Mucosa of rectum (tissue), 2 donors: Measurements from ENCODE around the gene RUSC2.

Experiments
- H3K27ac ChIP-seq, 2 donors: one replicate each; pipeline ENCODE4 v1.7.0; 2013; ENCODE audit warnings: inconsistent platforms in 2 of 2, low read depth in 2 of 2, low read length in 2 of 2
- H3K27me3 ChIP-seq, 2 donors: one replicate each; pipeline ENCODE4 v1.7.0; 2013; ENCODE audit warnings: low read length in 2 of 2; ENCODE audit not compliant: control insufficient read depth in 2 of 2, insufficient read depth in 2 of 2
- H3K36me3 ChIP-seq, 2 donors: one replicate each; pipeline ENCODE4 v1.7.0; 2013; ENCODE audit warnings: low read length in 2 of 2; ENCODE audit not compliant: control insufficient read depth in 2 of 2, insufficient read depth in 2 of 2
- H3K4me1 ChIP-seq, 2 donors: one replicate each; pipeline ENCODE4 v1.7.0; 2013; ENCODE audit warnings: low read length in 2 of 2, mild to moderate bottlenecking in 1 of 2; ENCODE audit not compliant: control insufficient read depth in 2 of 2, insufficient read depth in 2 of 2
- H3K4me3 ChIP-seq, 2 donors: one replicate each; pipeline ENCODE4 v1.7.0; 2013; ENCODE audit warnings: low read length in 2 of 2
- H3K9ac ChIP-seq, 2 donors: one replicate each; pipeline ENCODE4 v1.7.0; 2013; ENCODE audit warnings: low read length in 2 of 2, low read depth in 1 of 2, mild to moderate bottlenecking in 1 of 2
- H3K9me3 ChIP-seq, 2 donors: one replicate each; pipeline ENCODE4 v1.7.0; 2013; ENCODE audit warnings: low read length in 2 of 2; ENCODE audit not compliant: control insufficient read depth in 2 of 2
- donor health status: healthy.
- donor health status: Normal muscosa, but diverticular disease.

The RUSC2 gene

DNA sequence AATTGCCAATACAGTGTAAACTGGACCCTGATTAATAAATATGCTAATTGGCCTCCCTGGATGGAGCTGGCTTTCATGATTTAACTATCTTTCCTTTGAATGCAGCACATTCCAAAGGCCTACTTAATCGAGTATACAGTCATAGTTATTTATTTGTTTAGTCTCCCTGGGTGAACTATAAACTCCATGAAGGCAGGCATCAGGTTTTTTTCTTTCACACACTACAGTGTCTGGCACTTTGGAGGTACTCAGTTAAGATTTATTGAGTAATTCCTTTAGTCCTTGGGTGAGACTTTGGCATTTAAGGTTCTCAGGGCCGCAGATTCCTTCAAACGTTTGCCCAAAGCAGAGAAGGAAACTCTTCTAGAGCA lies 20.5 kb downstream of the RUSC2 start:
- Histone ChIP-seq H3K4me3 (no peak overlapping the region), H3K4me1 (peaks cover 0 to 18% of the 10 kb centered on the region in 2 donors), H3K9ac (no peak overlapping the region), H3K36me3 (no peaks in the 10 kb centered on the region), H3K27ac (peak overlapping the region; percentile 64 to 85), H3K27me3 (no peaks in the 10 kb centered on the region), H3K9me3 (no peaks in the 10 kb centered on the region)

GRCh38 chr9:35510754-35511428 lies 21.0 kb downstream of the RUSC2 start:
- Histone ChIP-seq H3K4me3 (no peak overlapping the region), H3K9me3 (no peaks in the 10 kb centered on the region), H3K9ac (no peak overlapping the region), H3K4me1 (peaks cover 0 to 18% of the 10 kb centered on the region in 2 donors), H3K27me3 (no peaks in the 10 kb centered on the region), H3K27ac (peak overlapping the region; percentile 64 to 85), H3K36me3 (no peaks in the 10 kb centered on the region)

DNA sequence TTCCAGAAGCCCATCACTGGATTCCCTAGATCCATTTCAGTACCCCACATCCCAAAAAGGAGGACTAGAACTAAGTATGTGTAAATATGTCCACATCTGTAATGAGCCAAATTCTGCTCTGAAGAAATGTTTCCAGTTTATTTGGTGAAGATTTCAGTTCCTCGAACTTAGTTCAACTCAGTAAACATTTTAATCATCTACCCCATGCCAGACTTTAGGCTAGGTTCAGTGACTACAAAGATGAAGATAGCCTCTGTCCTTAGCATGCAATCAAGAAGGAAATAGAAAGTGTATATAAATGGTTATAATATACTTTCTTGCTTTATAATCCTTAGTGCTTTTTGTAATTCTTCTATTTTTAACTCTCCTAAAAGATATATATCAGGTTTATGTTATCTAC lies 21.5 kb downstream of the RUSC2 start:
- H3K9me3 ChIP-seq = no peaks in the 10 kb centered on the region
- no peaks in the 10 kb centered on the region for H3K27me3 ChIP-seq
- H3K4me3 ChIP-seq = no peak overlapping the region
- H3K27ac ChIP-seq = peak overlapping the region; percentile 64 to 85
- peaks cover 3 to 18% of the 10 kb centered on the region in 2 donors for H3K4me1 ChIP-seq
- no peak overlapping the region for H3K9ac ChIP-seq
- H3K36me3 ChIP-seq = no peaks in the 10 kb centered on the region

GRCh38 chr9:35515766-35516165 lies 25.9 kb downstream of the RUSC2 start:
- H3K27me3 ChIP-seq = no peaks in the 10 kb centered on the region
- no peaks in the 10 kb centered on the region for H3K36me3 ChIP-seq
- H3K27ac ChIP-seq = no peak overlapping the region
- no peak overlapping the region for H3K9ac ChIP-seq
- H3K4me1 ChIP-seq = peaks cover 3 to 14% of the 10 kb centered on the region in 2 donors
- H3K4me3 ChIP-seq = no peak overlapping the region
- H3K9me3 ChIP-seq = no peaks in the 10 kb centered on the region

- Histone ChIP-seq H3K4me1 (peaks cover 3 to 8% of the 10 kb centered on the region in 2 donors), H3K4me3 (no peak overlapping the region), H3K9me3 (no peaks in the 10 kb centered on the region), H3K27me3 (no peaks in the 10 kb centered on the region), H3K36me3 (no peaks in the 10 kb centered on the region), H3K9ac (no peak overlapping the region), H3K27ac (no peak overlapping the region)
Measured at GRCh38 chr9:35516479-35516878, 26.6 kb downstream of the RUSC2 start.

DNA sequence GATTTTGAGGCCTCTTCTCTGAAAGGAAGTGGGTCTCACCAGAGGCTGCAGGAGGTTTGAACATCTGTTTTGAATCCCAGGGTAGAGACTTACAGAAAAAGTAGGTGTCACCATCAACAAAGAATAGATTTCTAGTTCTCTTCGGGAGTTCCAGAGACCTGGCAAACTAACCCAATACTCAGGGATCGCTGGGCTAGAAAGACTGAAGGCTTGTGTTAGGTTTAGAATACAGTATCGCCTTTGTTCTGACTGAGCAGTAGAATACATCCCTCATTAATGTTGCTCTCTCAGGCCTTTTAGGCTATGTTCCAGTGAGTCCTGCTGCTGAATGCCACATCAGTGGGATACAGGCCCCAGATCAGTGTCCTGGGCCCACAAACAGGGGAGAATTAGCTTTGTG lies 27.2 kb downstream of the RUSC2 start:
- Histone ChIP-seq H3K4me3 (no peak overlapping the region), H3K27ac (no peak overlapping the region), H3K9ac (no peak overlapping the region), H3K4me1 (peaks cover 3 to 6% of the 10 kb centered on the region in 2 donors), H3K36me3 (no peaks in the 10 kb centered on the region), H3K27me3 (no peaks in the 10 kb centered on the region), H3K9me3 (no peaks in the 10 kb centered on the region)

GRCh38 chr9:35517552-35518224 lies 27.8 kb downstream of the RUSC2 start:
- Histone ChIP-seq H3K36me3 (no peaks in the 10 kb centered on the region), H3K27me3 (no peaks in the 10 kb centered on the region), H3K9me3 (no peaks in the 10 kb centered on the region), H3K4me1 (peaks cover 3 to 6% of the 10 kb centered on the region in 2 donors), H3K4me3 (no peak overlapping the region), H3K27ac (peak overlapping the region; percentile 28 to 54), H3K9ac (peak overlapping the region in 1 of 2 donors; percentile 3)

- Histone ChIP-seq H3K9me3 (no peaks in the 10 kb centered on the region), H3K27me3 (no peaks in the 10 kb centered on the region), H3K27ac (peak overlapping the region; percentile 54 to 56), H3K36me3 (no peaks in the 10 kb centered on the region), H3K4me3 (no peak overlapping the region), H3K9ac (peak overlapping the region in 1 of 2 donors; percentile 3), H3K4me1 (peaks cover 3 to 6% of the 10 kb centered on the region in 2 donors)
Measured at GRCh38 chr9:35518225-35518821, 28.4 kb downstream of the RUSC2 start.

DNA sequence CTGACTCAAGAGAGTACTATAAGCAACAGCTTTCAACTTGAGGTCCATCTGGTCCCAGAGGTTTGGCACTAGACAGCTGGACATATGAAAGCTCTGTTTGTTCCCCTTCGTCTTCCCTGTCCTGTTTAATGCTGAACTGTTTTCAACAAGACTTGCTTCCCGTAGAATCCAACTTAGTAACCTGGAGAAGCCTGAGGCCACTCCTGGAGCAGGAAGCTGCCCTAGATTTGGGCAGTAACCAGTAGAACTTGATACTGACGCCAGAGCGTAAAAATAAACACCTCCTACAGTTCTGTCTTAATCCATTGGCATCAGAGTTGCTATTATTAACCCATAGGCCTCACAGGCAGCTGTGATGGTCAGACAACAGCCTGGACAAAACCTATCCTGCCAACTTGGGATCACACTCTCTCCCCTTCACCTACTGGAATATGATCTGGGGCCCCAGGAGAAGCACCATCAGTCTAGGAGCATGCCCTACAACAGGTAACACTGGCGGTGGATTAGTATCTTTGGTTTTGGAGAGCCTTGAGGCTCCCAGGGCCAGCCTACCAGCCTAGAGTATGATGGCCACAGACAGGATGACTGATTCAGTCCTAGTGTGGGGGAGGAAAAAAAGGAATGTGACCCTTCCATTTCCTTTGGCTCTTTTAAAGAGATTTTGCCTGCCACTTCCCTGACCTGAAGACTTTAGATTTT lies 29.2 kb downstream of the RUSC2 start:
- Histone ChIP-seq H3K27ac (peak overlapping the region; percentile 54 to 56), H3K9me3 (no peaks in the 10 kb centered on the region), H3K36me3 (no peaks in the 10 kb centered on the region), H3K4me3 (no peak overlapping the region), H3K4me1 (peaks cover 3 to 6% of the 10 kb centered on the region in 2 donors), H3K9ac (no peak overlapping the region), H3K27me3 (no peaks in the 10 kb centered on the region)
